ENCODE data around the gene PITX2.

DNA sequence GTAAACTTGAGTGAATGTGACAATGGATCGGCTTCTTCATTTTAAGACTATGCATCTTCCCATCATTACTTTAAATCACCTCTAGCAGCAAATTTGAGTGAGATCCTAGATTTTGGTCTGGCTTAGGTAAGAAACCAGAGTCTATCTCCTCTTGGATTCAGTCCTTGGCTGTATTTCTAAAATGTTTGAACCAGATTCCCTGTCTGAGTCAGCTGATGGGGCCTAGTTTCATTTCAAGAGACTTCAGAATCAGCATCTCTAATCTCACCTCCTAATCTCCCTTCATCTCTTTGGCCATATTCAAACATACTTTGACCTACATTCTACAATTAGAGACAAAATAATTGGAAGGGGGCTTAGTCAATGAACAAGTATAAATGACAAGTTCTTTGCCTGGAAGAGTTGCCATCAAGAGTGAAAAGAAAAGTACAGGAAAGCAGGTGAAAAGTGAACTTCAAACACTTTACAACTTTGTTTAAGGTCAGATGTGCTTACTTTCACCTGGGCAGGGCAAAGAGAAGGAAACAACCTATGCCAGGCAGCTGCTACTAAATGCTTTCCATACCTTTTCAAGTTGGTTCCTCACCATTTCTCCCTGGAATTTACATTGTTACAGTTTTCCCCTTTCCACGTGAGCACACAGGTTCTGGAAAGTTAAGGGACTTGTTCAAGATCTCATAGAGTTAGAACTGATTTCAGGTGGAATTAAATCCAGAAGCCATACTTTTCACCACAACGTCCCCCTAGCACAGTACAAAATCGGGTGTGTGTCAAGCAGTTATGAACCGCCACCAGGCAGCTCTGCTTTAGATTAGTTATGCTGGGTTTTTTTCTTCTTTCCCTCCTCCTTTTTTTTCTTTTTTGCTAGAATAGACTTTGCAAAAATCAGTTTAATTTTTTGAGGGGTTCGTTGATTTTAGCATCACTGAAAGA is 30.7 kb upstream of the PITX2 start:
- TF ChIP-seq, protein P1, sequence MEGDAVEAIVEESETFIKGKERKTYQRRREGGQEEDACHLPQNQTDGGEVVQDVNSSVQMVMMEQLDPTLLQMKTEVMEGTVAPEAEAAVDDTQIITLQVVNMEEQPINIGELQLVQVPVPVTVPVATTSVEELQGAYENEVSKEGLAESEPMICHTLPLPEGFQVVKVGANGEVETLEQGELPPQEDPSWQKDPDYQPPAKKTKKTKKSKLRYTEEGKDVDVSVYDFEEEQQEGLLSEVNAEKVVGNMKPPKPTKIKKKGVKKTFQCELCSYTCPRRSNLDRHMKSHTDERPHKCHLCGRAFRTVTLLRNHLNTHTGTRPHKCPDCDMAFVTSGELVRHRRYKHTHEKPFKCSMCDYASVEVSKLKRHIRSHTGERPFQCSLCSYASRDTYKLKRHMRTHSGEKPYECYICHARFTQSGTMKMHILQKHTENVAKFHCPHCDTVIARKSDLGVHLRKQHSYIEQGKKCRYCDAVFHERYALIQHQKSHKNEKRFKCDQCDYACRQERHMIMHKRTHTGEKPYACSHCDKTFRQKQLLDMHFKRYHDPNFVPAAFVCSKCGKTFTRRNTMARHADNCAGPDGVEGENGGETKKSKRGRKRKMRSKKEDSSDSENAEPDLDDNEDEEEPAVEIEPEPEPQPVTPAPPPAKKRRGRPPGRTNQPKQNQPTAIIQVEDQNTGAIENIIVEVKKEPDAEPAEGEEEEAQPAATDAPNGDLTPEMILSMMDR (IDR thresholded peaks at IDR 0.05) = no peak
- TF ChIP-seq POLR2A (IDR thresholded peaks at IDR 0.05; ENCODE audit: low read depth) = no peak
- TF ChIP-seq POLR2AphosphoS5 (IDR thresholded peaks at IDR 0.05) = no peak
